ENCODE data around the gene CCDC183.
"Not testable (repeated sequence)": the region's sequence is repeated elsewhere in the genome, so short reads cannot be mapped to it uniquely, and the experiment has no call there.

Gene CCDC183

GRCh38 chr9:136802321-136802720 lies 6.2 kb downstream of the CCDC183 start:
- no peak for DNase-seq (ENCODE audit: low spot score)

- DNase-seq (ENCODE audit: low spot score): not testable (repeated sequence)
These were observed 6.9 kb downstream of the CCDC183 start for GRCh38 chr9:136803009-136803550.

GRCh38 chr9:136803551-136804508 lies 7.7 kb downstream of the CCDC183 start:
- DNase-seq (ENCODE audit: low spot score): no peak

- DNase-seq (ENCODE audit: low spot score): no peak
These were observed 8.5 kb downstream of the CCDC183 start for GRCh38 chr9:136804509-136805206.

GRCh38 chr9:136805207-136805740 lies 9.1 kb downstream of the CCDC183 start:
- DNase-seq (ENCODE audit: low spot score): no peak

GRCh38 chr9:136806067-136806466 lies 9.9 kb downstream of the CCDC183 start:
- DNase-seq (ENCODE audit: low spot score): no peak

- no peak for DNase-seq (ENCODE audit: low spot score)
These were observed 10.6 kb downstream of the CCDC183 start for GRCh38 chr9:136806631-136807201.

- DNase-seq (ENCODE audit: low spot score): peak; percentile 98
These were observed 11.3 kb downstream of the CCDC183 start, which contains the start of gene RABL6 for GRCh38 chr9:136807281-136808074. TSS of gene RABL6 (plus strand) at chr9:136807948. CDS start at chr9:136808197, 249 bp downstream.

GRCh38 chr9:136808075-136808805 lies 12.1 kb downstream of the CCDC183 start:
- DNase-seq (ENCODE audit: low spot score): peak; percentile 62

- no peak for DNase-seq (ENCODE audit: low spot score)
These were observed 12.6 kb downstream of the CCDC183 start for GRCh38 chr9:136808806-136809158.

- DNase-seq (ENCODE audit: low spot score): no peak
These were observed 18.7 kb downstream of the CCDC183 start for GRCh38 chr9:136814725-136815421.

- DNase-seq (ENCODE audit: low spot score): no peak
These were observed 19.3 kb downstream of the CCDC183 start for GRCh38 chr9:136815422-136815782.

- DNase-seq (ENCODE audit: low spot score): peak; percentile 87
These were observed 25.1 kb downstream of the CCDC183 start for GRCh38 chr9:136820971-136821825.

- DNase-seq (ENCODE audit: low spot score): peak; percentile 73
These were observed 25.8 kb downstream of the CCDC183 start for GRCh38 chr9:136821826-136822544.

- no peak for DNase-seq (ENCODE audit: low spot score)
These were observed 27.3 kb downstream of the CCDC183 start for GRCh38 chr9:136823136-136824046.

- DNase-seq (ENCODE audit: low spot score): no peak
These were observed 28.5 kb downstream of the CCDC183 start for GRCh38 chr9:136824496-136825225.
